Brain microvascular endothelial cell (primary cell): ENCODE measurements around the gene NOTCH1.

ENCODE experiments used
- DNase-seq: peaks from one replicate; pipeline ENCODE4 v3.0.0-alpha.2; 2020
- H3K27ac ChIP-seq: fragments of 250-450 bp; sonication (Bioruptor Pico); 2 replicates; pipeline ENCODE4 v1.5.1; 2020; ENCODE audit warnings: mild to moderate bottlenecking, moderate library complexity
- H3K27me3 ChIP-seq: fragments of 250-450 bp; sonication (Bioruptor Pico); replicated peaks from 2 replicates; pipeline ENCODE4 v1.5.1; 2020; ENCODE audit warnings: mild to moderate bottlenecking
- H3K36me3 ChIP-seq: fragments of 250-450 bp; sonication (Bioruptor Pico); replicated peaks from 2 replicates; pipeline ENCODE4 v1.5.1; 2020; ENCODE audit warnings: mild to moderate bottlenecking
- H3K4me3 ChIP-seq: 2 replicates; pipeline ENCODE4 v1.5.1; 2011; ENCODE audit warnings: low read depth, mild to moderate bottlenecking, control low read depth, low read length, moderate library complexity
- CTCF ChIP-seq: IDR thresholded peaks from 2 replicates; pipeline ENCODE4 v1.5.1; 2011; ENCODE audit warnings: low read depth, mild to moderate bottlenecking, moderate library complexity, low read length, control low read depth, inconsistent platforms; ENCODE audit errors: missing control alignments
- in situ Hi-C: cut with HindIII; loops from 2 replicates; pipeline ENCODE4 v1.10.0; 2017; ENCODE audit warnings: low sequenced_read_pairs, low pct_ligation_motif_present

The NOTCH1 gene

GRCh38 chr9:136589766-136590763 is 44.2 kb upstream of the NOTCH1 start:
- H3K27ac ChIP-seq = no peak overlapping the region
- TF ChIP-seq CTCF = no peak
- no peaks in the 10 kb centered on the region for H3K27me3 ChIP-seq

GRCh38 chr9:136588663-136589464 is 43.0 kb upstream of the NOTCH1 start:
- in situ Hi-C loops = no loop called here
- Histone ChIP-seq H3K36me3 (no peaks in the 10 kb centered on the region), H3K4me3 (no peak overlapping the region), H3K27ac (no peak overlapping the region), H3K27me3 (no peaks in the 10 kb centered on the region)
- no peak for DNase-seq
- TF ChIP-seq CTCF = no peak

More at GRCh38 chr9:136589766-136590763, 44.2 kb upstream of the NOTCH1 start:
- Histone ChIP-seq H3K4me3 (no peak overlapping the region), H3K36me3 (no peaks in the 10 kb centered on the region)
- in situ Hi-C loops = no loop called here
- no peak for DNase-seq

DNA sequence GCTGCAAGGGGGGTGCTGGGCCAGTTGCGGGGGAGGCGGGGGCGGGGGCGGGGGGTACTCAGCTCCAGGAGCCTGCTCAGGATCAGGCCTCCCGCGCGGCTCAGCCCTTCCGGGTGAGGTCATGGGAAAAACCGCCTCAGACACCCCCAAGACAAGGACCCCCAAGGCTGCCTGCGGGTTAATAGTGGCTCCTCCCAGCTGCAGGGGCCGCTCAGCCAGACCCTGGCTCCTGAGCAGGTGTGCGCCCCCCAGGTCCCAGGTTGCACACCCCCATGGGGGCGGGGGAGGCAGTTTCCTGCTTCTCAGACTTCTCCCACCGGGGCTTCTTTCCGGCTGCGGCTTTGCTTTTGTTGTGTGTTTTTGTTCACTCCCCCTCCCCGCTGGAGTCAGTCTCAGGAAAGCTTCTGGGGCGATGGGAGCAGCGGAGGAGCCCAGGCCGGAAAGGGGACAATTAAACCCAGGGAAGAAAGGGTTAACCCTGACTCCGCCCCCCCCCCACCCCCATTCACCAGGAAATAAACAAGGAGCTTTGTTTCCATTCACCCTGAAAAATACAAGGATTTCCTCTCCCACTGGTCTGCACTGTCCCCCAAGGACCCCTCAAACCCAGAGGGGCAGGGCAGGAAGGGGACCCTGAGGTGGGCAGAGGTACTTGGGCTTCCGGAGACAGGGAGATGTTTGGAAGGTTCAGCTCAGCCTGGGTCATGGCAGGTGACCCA is 42.3 kb upstream of the NOTCH1 start:
- in situ Hi-C loops = no loop called here
- Histone ChIP-seq H3K27ac (no peak overlapping the region), H3K27me3 (no peaks in the 10 kb centered on the region), H3K36me3 (no peaks in the 10 kb centered on the region), H3K4me3 (no peak overlapping the region)
- no peak for DNase-seq
- no peak for TF ChIP-seq CTCF

GRCh38 chr9:136587145-136587943 is 41.5 kb upstream of the NOTCH1 start:
- Histone ChIP-seq H3K4me3 (no peak overlapping the region), H3K27me3 (no peaks in the 10 kb centered on the region), H3K27ac (no peak overlapping the region), H3K36me3 (no peaks in the 10 kb centered on the region)
- TF ChIP-seq CTCF = no peak
- peak; percentile 19 for DNase-seq
- in situ Hi-C loops = no loop called here

GRCh38 chr9:136586391-136586953 is 40.6 kb upstream of the NOTCH1 start:
- no peaks in the 10 kb centered on the region for H3K27me3 ChIP-seq
- H3K4me3 ChIP-seq = no peak overlapping the region
- no peak overlapping the region for H3K27ac ChIP-seq
- no peak for TF ChIP-seq CTCF
- no peaks in the 10 kb centered on the region for H3K36me3 ChIP-seq
- in situ Hi-C loops = no loop called here
- no peak for DNase-seq
